ENCODE results near the gene PLPP4.

PLPP4 gene

GRCh38 chr10:120632047-120632446 is 175.0 kb downstream of the PLPP4 start:
- DNase-seq, result no peak
- Histone ChIP-seq H3K27me3 (replicated peaks) (no peaks in the 10 kb centered on the region), H3K27ac (no peak overlapping the region), H3K36me3 (replicated peaks) (no peaks in the 10 kb centered on the region), H3K4me3 (ENCODE audit: low read depth, low read length) (no peak overlapping the region)
- in situ Hi-C loops (cut with HindIII; ENCODE audit: low pct_ligation_motif_present, low sequenced_read_pairs), result no loop called here
- no peak for TF ChIP-seq CTCF (IDR thresholded peaks at IDR 0.05; ENCODE audit: low read depth, low read length, missing control alignments)

GRCh38 chr10:120632942-120633341 is 175.9 kb downstream of the PLPP4 start:
- no peak overlapping the region for H3K27ac ChIP-seq
- in situ Hi-C loops (cut with HindIII; ENCODE audit: low pct_ligation_motif_present, low sequenced_read_pairs), result no loop called here
- no peaks in the 10 kb centered on the region for H3K27me3 ChIP-seq (replicated peaks)
- TF ChIP-seq CTCF (IDR thresholded peaks at IDR 0.05; ENCODE audit: low read depth, low read length, missing control alignments), result no peak
- no peaks in the 10 kb centered on the region for H3K36me3 ChIP-seq (replicated peaks)
- H3K4me3 ChIP-seq (ENCODE audit: low read depth, low read length), result no peak overlapping the region
- DNase-seq, result no peak

GRCh38 chr10:120634659-120635058 is 177.6 kb downstream of the PLPP4 start:
- TF ChIP-seq CTCF (IDR thresholded peaks at IDR 0.05; ENCODE audit: low read depth, low read length, missing control alignments), result peak; percentile 7
- no peak for DNase-seq
- in situ Hi-C loops (cut with HindIII; ENCODE audit: low pct_ligation_motif_present, low sequenced_read_pairs), result no loop called here
- Histone ChIP-seq H3K27me3 (replicated peaks) (no peaks in the 10 kb centered on the region), H3K36me3 (replicated peaks) (no peaks in the 10 kb centered on the region), H3K27ac (no peak overlapping the region), H3K4me3 (ENCODE audit: low read depth, low read length) (no peak overlapping the region)
